Effector memory CD8-positive, alpha-beta T cell (primary cell): ENCODE results near the gene CYRIA.

Source experiments
- ATAC-seq: fragments of 150-1000 bp; cut with Tn5 transposase; replicated peaks from 2 replicates; pipeline ENCODE4 v1.10.0; 2021; ENCODE audit warnings: mild to moderate bottlenecking, moderate library complexity
- DNase-seq, 3 experiments: peaks; one replicate each; pipeline ENCODE4 v3.0.0; 2021
- H3K27ac Mint-ChIP-seq, 2 donors: one replicate each; pipeline ENCODE4 v1.8.0; 2022; ENCODE audit warnings: mild to moderate bottlenecking in 2 of 2, mixed read lengths in 2 of 2, moderate library complexity in 2 of 2
- H3K27me3 Mint-ChIP-seq, 2 donors: one replicate each; pipeline ENCODE4 v1.8.0; 2022; ENCODE audit warnings: mixed read lengths in 2 of 2
- H3K36me3 Mint-ChIP-seq: one replicate; pipeline ENCODE4 v1.8.0; 2022; ENCODE audit warnings: mild to moderate bottlenecking, moderate library complexity, mixed read lengths; ENCODE audit not compliant: insufficient read depth
- H3K4me1 Mint-ChIP-seq, 2 donors: one replicate each; pipeline ENCODE4 v1.8.0; 2022; ENCODE audit warnings: low read depth in 2 of 2, mixed read lengths in 2 of 2
- H3K4me3 Mint-ChIP-seq, 2 donors: one replicate each; pipeline ENCODE4 v1.8.0; 2022; ENCODE audit warnings: mild to moderate bottlenecking in 2 of 2, mixed read lengths in 2 of 2, moderate library complexity in 2 of 2
- H3K9me3 Mint-ChIP-seq, 2 donors: one replicate each; pipeline ENCODE4 v1.8.0; 2022; ENCODE audit warnings: mixed read lengths in 2 of 2

CYRIA gene

DNA sequence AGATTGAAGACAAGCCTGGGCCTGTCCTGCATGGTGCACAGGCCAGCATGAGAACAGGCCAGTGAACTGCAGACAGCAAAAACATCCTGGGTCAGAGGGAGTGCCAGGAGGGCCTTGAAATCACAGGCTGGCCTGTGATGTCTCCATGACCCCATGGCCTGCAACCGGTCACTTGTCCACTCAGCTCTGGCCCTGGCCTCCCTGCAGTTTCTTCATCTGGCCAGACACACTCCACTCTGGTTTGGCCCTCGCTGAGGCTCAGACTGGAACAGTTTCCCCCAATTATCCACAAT lies 12.6 kb downstream of the CYRIA start:
- Mint-ChIP-seq H3K4me1 (peaks cover 26 to 32% of the 10 kb centered on the region in 2 donors), H3K27me3 (no peaks in the 10 kb centered on the region), H3K36me3 (peaks cover 3% of the 10 kb centered on the region), H3K4me3 (no peak overlapping the region), H3K9me3 (no peaks in the 10 kb centered on the region), H3K27ac (peak overlapping the region in 1 of 2 donors; percentile 15)
- DNase-seq (no peak), ATAC-seq (no peak)

DNA sequence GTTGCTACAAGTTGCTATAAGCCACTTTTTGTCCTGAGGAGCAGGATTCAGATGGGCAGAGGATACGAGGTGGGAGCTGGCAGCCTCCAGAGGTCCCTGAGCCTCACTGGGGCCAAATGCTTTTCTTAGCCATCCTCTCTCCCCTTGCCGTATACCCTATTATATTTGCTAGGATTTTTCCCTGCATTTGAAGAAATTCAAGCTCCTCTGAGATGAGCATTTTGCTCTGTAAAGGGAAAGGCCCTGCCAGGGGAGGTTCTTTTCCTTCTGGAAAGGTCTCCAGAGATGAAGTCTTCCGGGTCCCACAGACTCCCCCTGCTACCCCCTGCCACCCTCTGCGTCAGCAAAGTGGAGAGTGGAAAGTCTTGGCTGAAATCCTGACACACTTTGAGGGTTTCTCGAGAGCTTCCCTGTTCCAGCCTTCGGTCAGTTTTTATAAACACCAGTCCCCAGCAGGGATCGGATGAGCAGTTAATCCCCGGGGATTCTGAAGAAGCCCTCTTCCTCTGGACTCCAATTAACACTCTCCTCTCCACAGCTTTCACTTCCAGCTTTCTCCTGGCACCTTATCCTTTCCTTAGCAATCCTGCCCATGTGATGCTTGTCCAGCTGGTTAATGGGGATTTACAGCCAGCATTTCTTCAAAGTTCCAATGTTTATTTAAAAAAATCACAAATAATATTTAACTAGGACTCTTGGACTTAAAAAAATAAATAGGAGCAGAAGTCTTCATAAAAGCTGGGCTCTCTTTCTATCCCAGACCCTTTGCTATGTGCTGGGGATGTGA lies 13.1 kb downstream of the CYRIA start:
- Mint-ChIP-seq H3K27ac (peak overlapping the region in 1 of 2 donors; percentile 15), H3K27me3 (no peaks in the 10 kb centered on the region), H3K9me3 (no peaks in the 10 kb centered on the region), H3K4me3 (no peak overlapping the region), H3K36me3 (peaks cover 5% of the 10 kb centered on the region), H3K4me1 (peaks cover 26 to 37% of the 10 kb centered on the region in 2 donors)
- ATAC-seq (no peak), DNase-seq (no peak)

DNA sequence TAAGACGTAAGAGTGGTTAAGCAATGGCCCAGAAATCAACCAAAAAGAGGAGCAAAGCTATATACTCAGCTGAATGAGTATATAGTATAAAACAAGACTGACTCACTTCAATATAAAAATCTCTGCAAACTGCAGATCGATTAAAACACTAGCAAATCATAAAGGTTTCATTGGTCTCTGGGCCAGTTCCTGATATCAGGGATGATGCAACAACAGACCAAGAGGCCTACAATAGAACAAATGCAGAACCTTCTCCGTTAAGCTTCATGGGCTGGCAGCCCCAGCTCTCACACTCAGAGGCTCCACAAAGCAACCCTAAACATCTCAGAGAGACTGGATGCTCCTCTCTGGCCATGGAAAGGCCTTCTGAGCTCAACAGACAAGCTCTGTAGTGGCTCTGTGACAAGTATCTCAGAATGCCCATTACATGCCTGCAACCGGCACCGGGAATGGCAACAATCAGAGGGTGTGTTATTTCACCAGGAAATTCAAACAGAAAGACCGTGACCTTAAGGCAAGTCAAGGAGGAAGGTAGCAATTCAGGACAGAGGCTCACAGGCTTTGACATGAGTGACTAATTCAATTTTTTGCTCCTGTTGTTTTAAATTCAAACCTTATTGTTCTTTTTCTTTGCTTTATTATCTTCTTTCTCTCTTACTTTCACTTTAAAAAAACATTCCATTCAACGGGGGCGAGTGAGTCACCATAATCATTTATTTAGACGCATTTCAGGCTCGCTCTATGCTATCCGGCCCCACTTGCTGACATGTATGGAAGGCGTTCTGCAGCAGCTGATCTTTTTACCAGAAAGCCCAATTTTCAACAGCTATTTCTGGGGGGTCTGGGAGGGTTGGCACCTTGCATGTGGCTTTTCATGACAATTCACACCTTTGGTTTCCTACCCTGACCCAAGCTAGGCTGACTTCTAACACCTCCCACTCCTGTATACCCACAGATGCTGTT lies 15.1 kb downstream of the CYRIA start:
- Mint-ChIP-seq H3K4me3 (peak overlapping the region; percentile 43 to 56), H3K36me3 (peaks cover 5% of the 10 kb centered on the region), H3K4me1 (peaks cover 22 to 33% of the 10 kb centered on the region in 2 donors), H3K27me3 (no peaks in the 10 kb centered on the region), H3K9me3 (no peaks in the 10 kb centered on the region), H3K27ac (peak overlapping the region; percentile 73 to 90)
- DNase-seq (no peak), ATAC-seq (peak; percentile 59)

DNA sequence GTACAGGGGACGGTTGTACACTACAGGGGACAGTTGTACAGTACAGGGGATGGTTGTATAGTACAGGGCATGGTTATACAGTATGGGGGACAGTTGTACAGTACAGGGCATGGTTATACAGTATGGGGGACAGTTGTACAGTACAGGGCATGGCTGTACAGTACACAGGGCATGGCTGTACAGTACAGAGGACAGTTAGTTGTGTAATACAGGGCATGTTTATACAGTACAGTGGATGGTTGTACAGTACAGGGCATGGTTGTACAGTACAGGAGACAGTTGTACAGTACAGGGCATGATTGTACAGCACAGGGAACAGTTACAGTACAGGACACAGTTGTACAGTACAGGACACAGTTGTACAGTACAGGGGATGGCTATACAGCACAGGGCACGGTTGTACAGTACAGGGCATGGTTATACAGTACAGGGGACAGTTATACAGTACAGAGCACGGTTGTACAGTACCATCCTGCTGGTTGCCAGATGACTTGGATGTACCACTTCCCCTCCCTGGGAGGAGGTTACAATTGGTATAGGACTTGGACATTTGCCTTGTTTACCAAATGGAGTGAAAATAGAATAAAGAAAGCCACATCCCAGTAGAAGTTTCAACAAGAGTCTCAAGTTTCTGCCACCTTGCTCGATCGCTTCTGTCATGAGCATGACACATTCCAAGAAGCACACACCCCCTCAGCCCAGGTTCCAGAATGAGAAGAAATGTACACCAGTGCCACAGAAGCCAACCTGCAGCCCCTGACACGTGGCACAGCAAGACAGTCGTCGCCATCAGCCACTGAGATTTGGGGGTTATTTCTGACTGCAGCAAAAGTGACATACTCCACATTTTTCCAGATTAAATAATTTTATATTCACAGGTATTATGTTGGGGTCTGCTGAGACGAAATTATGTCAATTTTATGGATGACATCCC lies 16.0 kb downstream of the CYRIA start:
- no peaks in the 10 kb centered on the region for H3K9me3 Mint-ChIP-seq
- DNase-seq (no peak), ATAC-seq (no peak)
- H3K4me1 Mint-ChIP-seq: peaks cover 22 to 23% of the 10 kb centered on the region in 2 donors
- H3K36me3 Mint-ChIP-seq: peaks cover 5% of the 10 kb centered on the region
- H3K27me3 Mint-ChIP-seq: no peaks in the 10 kb centered on the region
- peak overlapping the region; percentile 73 to 90 for H3K27ac Mint-ChIP-seq
- H3K4me3 Mint-ChIP-seq: peak overlapping the region; percentile 43 to 56

DNA sequence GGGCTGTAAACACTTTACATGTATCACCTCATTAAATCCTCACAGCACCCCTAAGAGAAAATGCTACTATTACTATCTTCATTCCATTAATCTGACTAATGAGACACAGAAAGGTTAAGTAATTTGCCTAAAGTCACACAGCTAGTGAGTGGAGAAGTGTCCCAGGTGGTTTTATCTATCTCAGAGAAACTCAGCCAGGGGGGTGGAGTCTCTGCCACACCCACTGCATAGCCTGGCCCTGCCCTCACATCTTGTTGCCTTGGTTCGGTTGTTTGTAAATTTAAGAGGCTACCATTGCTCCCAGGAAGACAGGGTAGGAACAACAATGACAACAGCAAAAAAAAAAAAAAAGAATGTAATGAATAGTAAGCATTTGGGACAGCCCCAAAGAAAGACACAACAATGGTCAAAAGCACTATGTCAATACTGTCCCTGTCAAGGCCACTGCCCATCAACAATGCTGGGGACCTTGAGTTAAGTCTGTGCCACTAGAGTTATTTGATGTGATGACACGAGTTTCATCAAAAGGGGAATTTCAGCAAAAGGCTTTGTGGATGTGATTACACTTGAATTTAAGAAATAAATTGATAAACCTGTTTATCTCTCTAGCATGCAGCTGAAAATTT lies 17.5 kb downstream of the CYRIA start:
- ATAC-seq (no peak), DNase-seq (no peak)
- peaks cover 5% of the 10 kb centered on the region for H3K36me3 Mint-ChIP-seq
- no peaks in the 10 kb centered on the region for H3K27me3 Mint-ChIP-seq
- H3K27ac Mint-ChIP-seq: no peak overlapping the region
- H3K4me3 Mint-ChIP-seq: no peak overlapping the region
- peaks cover 18 to 19% of the 10 kb centered on the region in 2 donors for H3K4me1 Mint-ChIP-seq
- H3K9me3 Mint-ChIP-seq: no peaks in the 10 kb centered on the region

DNA sequence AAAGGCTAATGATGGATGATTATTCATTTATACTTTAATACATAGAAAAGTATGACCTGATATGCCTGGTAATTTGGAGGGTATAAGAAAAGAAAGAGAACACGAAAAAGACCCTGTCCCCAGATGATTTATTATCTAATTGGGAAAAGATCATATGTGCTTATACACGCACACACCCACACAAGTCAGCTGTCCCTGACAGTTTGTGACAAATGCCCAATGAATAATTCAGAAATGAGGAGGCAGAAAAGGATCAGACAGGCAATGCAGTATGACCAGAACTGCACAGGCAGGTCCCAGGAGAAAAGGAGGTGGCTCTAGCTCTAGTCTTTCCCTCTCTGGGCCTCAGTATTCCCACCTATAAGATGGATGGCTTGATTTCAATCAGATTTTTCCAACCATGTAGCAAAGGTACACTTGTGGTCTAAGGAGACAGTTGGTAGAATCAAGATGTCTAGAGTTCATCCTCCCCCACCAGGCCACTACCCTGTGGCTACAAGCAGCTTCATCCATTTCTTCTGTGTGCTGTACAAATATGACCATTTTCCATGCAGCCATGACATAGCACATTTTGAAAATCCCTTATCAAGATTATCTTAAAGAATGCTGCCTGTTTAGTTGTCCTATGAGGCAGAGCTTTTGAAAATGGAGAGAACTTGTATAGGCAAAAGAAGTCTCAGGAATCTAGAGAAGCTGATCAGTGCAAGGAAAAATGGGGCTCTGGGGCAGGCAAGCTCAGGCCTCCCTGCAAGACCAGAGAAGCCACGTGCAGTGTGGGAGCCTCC lies 19.7 kb downstream of the CYRIA start:
- H3K4me3 Mint-ChIP-seq: no peak overlapping the region
- peaks cover 15 to 19% of the 10 kb centered on the region in 2 donors for H3K4me1 Mint-ChIP-seq
- DNase-seq (no peak), ATAC-seq (no peak)
- no peaks in the 10 kb centered on the region for H3K27me3 Mint-ChIP-seq
- H3K9me3 Mint-ChIP-seq: no peaks in the 10 kb centered on the region
- H3K27ac Mint-ChIP-seq: no peak overlapping the region
- H3K36me3 Mint-ChIP-seq: peaks cover 5% of the 10 kb centered on the region

DNA sequence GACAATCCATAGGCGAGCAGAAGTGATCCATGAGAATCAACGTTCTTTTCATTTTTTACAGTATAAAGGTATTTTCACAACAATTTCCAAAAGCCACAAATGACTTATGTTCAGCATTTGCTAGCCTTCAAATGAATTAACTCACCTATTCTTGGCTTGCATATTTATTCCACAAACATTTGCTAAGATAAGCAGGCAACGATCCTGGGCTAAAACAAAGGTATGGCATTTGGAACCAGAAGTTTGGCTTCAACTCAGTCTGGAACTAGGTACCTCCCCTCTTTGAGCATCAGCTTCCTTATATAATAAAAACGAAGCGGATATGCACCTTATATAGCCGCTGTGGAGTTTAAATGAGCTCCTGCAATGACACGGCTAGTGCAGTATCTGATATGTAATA lies 20.5 kb downstream of the CYRIA start:
- Mint-ChIP-seq H3K36me3 (peaks cover 2% of the 10 kb centered on the region), H3K4me3 (no peak overlapping the region), H3K27me3 (no peaks in the 10 kb centered on the region), H3K9me3 (no peaks in the 10 kb centered on the region), H3K4me1 (peaks cover 9 to 19% of the 10 kb centered on the region in 2 donors), H3K27ac (no peak overlapping the region)
- no peak for DNase-seq
- no peak for ATAC-seq

DNA sequence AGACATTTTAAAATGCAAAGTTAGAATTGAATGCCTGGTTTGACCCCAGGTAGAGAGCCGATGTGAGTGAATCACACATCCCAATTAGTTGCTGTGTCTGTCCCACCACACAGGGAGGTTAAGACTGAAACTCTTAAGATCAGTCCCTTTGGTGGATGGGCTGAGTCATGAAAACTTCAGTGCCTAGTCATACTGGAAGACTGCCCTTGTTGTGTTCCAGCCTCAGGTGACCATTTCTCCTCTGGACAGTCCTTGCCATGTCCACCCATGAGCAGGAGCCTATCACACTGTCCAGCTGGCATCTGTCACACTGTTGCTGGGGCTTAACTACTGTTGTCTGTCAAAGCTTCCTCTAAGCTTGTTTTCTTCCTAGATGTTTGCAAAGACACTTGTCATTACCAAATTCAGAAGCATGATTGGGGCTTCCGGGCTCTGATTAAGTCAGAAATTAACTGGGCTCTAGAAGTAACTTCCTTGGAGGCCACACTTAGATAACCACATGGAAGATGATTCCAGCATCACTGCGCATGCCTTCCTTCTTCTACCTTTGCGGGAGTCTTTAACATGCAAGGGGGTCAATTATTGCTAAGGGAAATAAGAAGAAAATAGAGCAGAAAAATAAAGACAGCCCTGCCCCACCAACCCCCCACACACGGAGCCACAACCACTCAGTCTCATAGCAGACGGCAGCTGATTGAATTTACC lies 21.3 kb downstream of the CYRIA start:
- Mint-ChIP-seq H3K4me3 (no peak overlapping the region), H3K36me3 (peaks cover 2% of the 10 kb centered on the region), H3K4me1 (peaks cover 4 to 12% of the 10 kb centered on the region in 2 donors), H3K27me3 (no peaks in the 10 kb centered on the region), H3K27ac (no peak overlapping the region), H3K9me3 (no peaks in the 10 kb centered on the region)
- DNase-seq (no peak), ATAC-seq (no peak)

DNA sequence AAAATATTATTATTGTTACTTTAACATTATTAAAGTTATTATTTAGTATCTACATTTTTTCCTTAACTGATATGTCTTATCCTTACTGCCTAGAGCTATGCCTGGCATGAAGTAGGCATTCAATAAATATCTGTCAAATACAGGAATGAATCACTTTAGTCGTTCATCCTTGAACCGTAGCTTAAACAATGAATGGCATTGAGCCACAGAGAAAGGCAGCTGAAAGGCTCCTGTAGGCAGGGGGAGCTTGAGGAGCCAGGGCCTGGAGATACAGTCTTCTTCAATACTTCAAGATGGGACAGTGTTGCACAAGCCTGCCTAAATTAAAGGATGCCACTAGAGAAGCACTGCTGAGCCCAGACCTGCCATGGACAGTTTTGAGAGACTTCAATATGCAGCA lies 22.5 kb downstream of the CYRIA start:
- ATAC-seq: no peak
- Mint-ChIP-seq H3K36me3 (peaks cover 5% of the 10 kb centered on the region), H3K27ac (no peak overlapping the region), H3K4me1 (peaks cover 9 to 11% of the 10 kb centered on the region in 2 donors), H3K9me3 (no peaks in the 10 kb centered on the region), H3K27me3 (no peaks in the 10 kb centered on the region), H3K4me3 (no peak overlapping the region)
- DNase-seq: no peak

DNA sequence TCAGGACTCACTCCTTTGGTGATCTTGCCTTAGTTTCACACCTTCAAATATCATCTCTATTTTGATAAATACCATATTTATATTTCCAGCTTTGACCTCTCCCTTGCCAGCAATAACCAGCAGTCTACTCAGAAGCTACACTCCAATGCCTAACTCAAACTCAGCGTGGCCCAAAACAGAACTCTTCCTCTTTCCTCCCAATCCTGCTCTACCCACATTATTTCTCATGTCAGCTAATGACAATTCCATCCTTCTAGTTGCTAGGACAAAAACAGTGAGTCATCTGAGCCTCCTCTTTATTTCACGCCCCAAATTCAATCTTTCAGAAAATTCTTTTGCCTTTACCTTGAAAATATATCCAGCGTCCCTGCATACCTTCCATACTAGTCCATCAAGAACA lies 23.5 kb downstream of the CYRIA start:
- Mint-ChIP-seq H3K4me1 (peaks cover 7 to 14% of the 10 kb centered on the region in 2 donors), H3K4me3 (no peak overlapping the region), H3K9me3 (no peaks in the 10 kb centered on the region), H3K27ac (no peak overlapping the region), H3K36me3 (peaks cover 2% of the 10 kb centered on the region), H3K27me3 (no peaks in the 10 kb centered on the region)
- ATAC-seq (no peak), DNase-seq (no peak)

DNA sequence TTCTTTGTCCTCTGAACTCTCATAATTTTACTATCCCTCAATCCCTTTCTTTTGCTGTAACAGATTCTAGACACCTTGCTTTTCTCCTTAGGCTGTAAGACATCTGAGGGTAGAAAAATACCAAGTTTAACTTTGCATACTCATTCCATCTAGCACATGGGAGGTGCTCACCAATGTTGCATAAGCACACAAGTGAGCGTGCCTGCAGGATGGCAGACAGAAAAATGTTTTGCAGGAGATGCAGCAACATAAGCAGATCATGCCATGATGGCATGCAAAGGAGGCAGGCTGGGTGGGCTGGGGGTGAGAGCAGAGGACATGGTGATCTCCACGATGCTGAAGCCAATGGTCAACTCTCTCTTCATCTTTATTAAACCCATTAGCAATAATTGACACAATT lies 24.1 kb downstream of the CYRIA start:
- Mint-ChIP-seq H3K27ac (peak overlapping the region in 1 of 2 donors; percentile 74), H3K36me3 (peaks cover 2% of the 10 kb centered on the region), H3K4me1 (peaks cover 7 to 14% of the 10 kb centered on the region in 2 donors), H3K9me3 (no peaks in the 10 kb centered on the region), H3K4me3 (no peak overlapping the region), H3K27me3 (no peaks in the 10 kb centered on the region)
- ATAC-seq (no peak), DNase-seq (no peak)

DNA sequence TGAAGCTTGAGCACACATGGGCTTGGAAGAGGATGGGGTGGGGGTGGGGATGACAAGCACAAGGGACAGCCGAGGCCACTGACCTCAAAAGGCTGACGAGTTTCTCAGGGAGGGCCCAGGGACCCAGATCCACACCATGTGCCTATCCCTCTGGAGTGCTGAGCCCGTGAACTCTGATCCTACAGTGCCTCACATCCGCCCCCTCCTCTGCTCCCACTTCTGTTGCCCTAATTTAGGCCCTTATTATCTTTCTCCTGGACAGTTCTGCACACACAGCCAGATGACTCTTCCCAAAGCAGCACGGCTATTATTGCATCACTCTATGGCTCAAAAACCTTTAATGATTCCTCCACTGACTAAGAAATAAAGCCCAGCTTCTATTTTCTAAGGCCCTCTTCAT lies 24.8 kb downstream of the CYRIA start:
- peaks cover 2% of the 10 kb centered on the region for H3K36me3 Mint-ChIP-seq
- DNase-seq: no peak
- H3K4me1 Mint-ChIP-seq: peaks cover 7 to 14% of the 10 kb centered on the region in 2 donors
- H3K4me3 Mint-ChIP-seq: no peak overlapping the region
- H3K27ac Mint-ChIP-seq: peak overlapping the region in 1 of 2 donors; percentile 74
- ATAC-seq: no peak
- H3K27me3 Mint-ChIP-seq: no peaks in the 10 kb centered on the region
- no peaks in the 10 kb centered on the region for H3K9me3 Mint-ChIP-seq
